GM19452 (cell line): ENCODE measurements around the gene EDC3.

Source experiments
- ATAC-seq: cut with Tn5 transposase; IDR thresholded peaks from one replicate; pipeline ENCODE4 v1.9.1; 2021; ENCODE audit not compliant: unreplicated experiment

EDC3 gene

GRCh38 chr15:74585191-74585590, 110.6 kb downstream of the EDC3 start:
- ATAC-seq, result no peak

- ATAC-seq, result no peak
Measured at GRCh38 chr15:74584779-74585178, 111.0 kb downstream of the EDC3 start.

GRCh38 chr15:74584204-74584603, 111.6 kb downstream of the EDC3 start:
- no peak for ATAC-seq
